Measurements from ENCODE around the gene KRTAP12-3. TPM values are rescaled to one million over a fixed set of nuclear protein-coding genes. Genes with fewer than 3 reads are reported as not detected.
"Not testable (repeated sequence)": the region's sequence is repeated elsewhere in the genome, so short reads cannot be mapped to it uniquely, and the experiment has no call there.

The KRTAP12-3 gene
- total RNA-seq, 4 donors from 2014 or later: not detected

- no peaks in the 10 kb centered on the region for H3K36me3 ChIP-seq
- no peaks in the 10 kb centered on the region for H3K9me3 ChIP-seq
- H3K27ac ChIP-seq: no peak overlapping the region
- DNase-seq: no peak
- TF ChIP-seq POLR2A (IDR thresholded peaks at IDR 0.05) (no peak), CTCF (IDR thresholded peaks at IDR 0.05) (no peak)
- no peak overlapping the region for H3K4me3 ChIP-seq
- H3K27me3 ChIP-seq: no peaks in the 10 kb centered on the region
- no peaks in the 10 kb centered on the region for H3K4me1 ChIP-seq
- intact Hi-C loops (cut with DNase I; ENCODE audit: low total_unique reads): no loop called here
These were observed 32.0 kb upstream of the KRTAP12-3 start for GRCh38 chr21:44625756-44626155.

GRCh38 chr21:44626262-44626661 is 31.5 kb upstream of the KRTAP12-3 start:
- no peak overlapping the region for H3K4me3 ChIP-seq
- no peak for DNase-seq
- no peak for TF ChIP-seq POLR2A (IDR thresholded peaks at IDR 0.05)
- H3K4me1 ChIP-seq: no peaks in the 10 kb centered on the region
- intact Hi-C loops (cut with DNase I; ENCODE audit: low total_unique reads): no loop called here
- H3K36me3 ChIP-seq: no peaks in the 10 kb centered on the region
- no peaks in the 10 kb centered on the region for H3K9me3 ChIP-seq
- H3K27ac ChIP-seq: no peak overlapping the region
- no peaks in the 10 kb centered on the region for H3K27me3 ChIP-seq

GRCh38 chr21:44626673-44627143 is 31.0 kb upstream of the KRTAP12-3 start, which contains the start of gene KRTAP10-9:
Gene KRTAP10-9 (plus strand): TSS chr21:44627093. CDS start chr21:44627172, 79 bp downstream.
- Histone ChIP-seq H3K27ac (no peak within 1 kb of the TSS), H3K36me3 (no peaks in the 10 kb centered on the region), H3K4me1 (no peaks in the 10 kb centered on the region), H3K4me3 (no peak within 1 kb of the TSS), H3K9me3 (peaks cover 0 to 1% of the 10 kb centered on the region in 2 donors), H3K27me3 (no peaks in the 10 kb centered on the region)
- TF ChIP-seq CTCF (IDR thresholded peaks at IDR 0.05) (no peak), POLR2A (IDR thresholded peaks at IDR 0.05) (no peak)
- DNase-seq: no peak
- intact Hi-C loops (cut with DNase I; ENCODE audit: low total_unique reads): no loop called here

- intact Hi-C loops (cut with DNase I; ENCODE audit: low total_unique reads): not testable (repeated sequence)
These were observed 30.4 kb upstream of the KRTAP12-3 start for GRCh38 chr21:44627181-44627822.

GRCh38 chr21:44627831-44628233 is 29.9 kb upstream of the KRTAP12-3 start:
- H3K36me3 ChIP-seq, H3K9me3 ChIP-seq: not testable (repeated sequence)

More at GRCh38 chr21:44627181-44627822, 30.4 kb upstream of the KRTAP12-3 start:
- DNase-seq, H3K4me3 ChIP-seq, H3K36me3 ChIP-seq, H3K27ac ChIP-seq, H3K4me1 ChIP-seq, H3K9me3 ChIP-seq, H3K27me3 ChIP-seq: not testable (repeated sequence)

GRCh38 chr21:44628707-44629391 is 28.9 kb upstream of the KRTAP12-3 start:
- Histone ChIP-seq H3K4me3 (no peak overlapping the region), H3K27me3 (no peaks in the 10 kb centered on the region), H3K36me3 (no peaks in the 10 kb centered on the region), H3K27ac (no peak overlapping the region), H3K4me1 (no peaks in the 10 kb centered on the region), H3K9me3 (peaks cover 0 to 8% of the 10 kb centered on the region in 2 donors)
- no peak for DNase-seq
- intact Hi-C loops (cut with DNase I; ENCODE audit: low total_unique reads): no loop called here
- TF ChIP-seq POLR2A (IDR thresholded peaks at IDR 0.05) (no peak), CTCF (IDR thresholded peaks at IDR 0.05) (no peak)

More at GRCh38 chr21:44627831-44628233, 29.9 kb upstream of the KRTAP12-3 start:
- H3K4me1 ChIP-seq; DNase-seq; H3K4me3 ChIP-seq; H3K27me3 ChIP-seq; H3K27ac ChIP-seq; intact Hi-C loops (cut with DNase I; ENCODE audit: low total_unique reads): not testable (repeated sequence)

All from uterus (tissue), 4 donors.